HL-60 (cell line): ENCODE data around the gene SLFN12L.

Experiments used
- CTCF ChIP-seq: IDR thresholded peaks from one replicate; pipeline ENCODE4 v1.5.1; 2011; ENCODE audit warnings: low read length, control low read depth, inconsistent platforms; ENCODE audit not compliant: insufficient read depth
- GABPA ChIP-seq: IDR thresholded peaks from 2 replicates; pipeline ENCODE4 v1.6.1; 2012; ENCODE audit warnings: low read depth
- POLR2AphosphoS5 ChIP-seq: IDR thresholded peaks from 2 replicates; pipeline ENCODE4 v1.6.1; 2012; ENCODE audit warnings: low read depth
- TF ChIP-seq, protein P1 (sequence below): IDR thresholded peaks from 2 replicates; pipeline ENCODE4 v1.6.1; 2012; ENCODE audit warnings: low read depth; ENCODE audit not compliant: insufficient replicate concordance

DNA sequence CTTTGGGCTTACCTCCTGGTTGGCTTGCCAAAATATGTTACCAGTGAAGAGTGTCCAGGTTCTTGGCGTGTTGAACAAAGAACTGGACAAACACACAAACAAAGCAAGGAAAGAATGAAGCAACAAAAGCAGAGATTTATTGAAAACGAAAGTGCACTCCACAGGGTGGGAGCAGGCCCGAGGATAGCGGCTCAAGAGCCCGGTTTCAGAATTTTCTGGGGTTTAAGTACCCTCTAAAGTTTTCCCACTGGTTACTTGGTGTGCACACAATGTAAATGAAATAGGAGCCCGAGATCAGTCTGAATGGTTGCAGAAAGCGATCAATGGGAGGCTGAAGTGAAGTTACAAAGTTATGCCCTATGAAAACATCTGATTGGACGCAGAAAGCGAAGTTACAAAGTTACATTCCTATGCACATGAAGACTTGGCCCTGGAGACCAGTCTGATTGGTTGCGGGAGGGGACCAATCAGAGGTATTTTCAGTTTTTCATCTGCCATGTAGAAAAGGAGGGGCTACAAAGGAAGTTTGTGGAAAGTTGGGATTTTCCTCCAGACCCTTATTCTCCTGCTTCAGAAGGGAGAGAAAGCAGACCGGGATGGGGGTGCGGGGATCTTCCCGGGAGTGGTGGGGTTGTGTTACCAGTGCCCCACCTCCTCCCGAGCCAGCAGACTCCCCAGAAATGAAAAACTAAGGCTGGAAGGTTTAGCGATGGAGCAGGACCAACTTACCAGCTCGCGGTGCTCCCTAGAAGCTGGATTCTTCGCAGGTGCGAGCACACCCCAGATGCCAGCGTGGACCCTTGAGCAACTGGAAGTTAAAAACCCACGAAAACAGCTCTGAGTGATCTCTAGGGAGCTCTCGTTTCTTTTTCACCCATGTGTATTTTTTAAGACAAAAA is 105.1 kb downstream of the SLFN12L start, which contains the start of gene SLFN12:
- TF ChIP-seq CTCF (no peak), GABPA (no peak), POLR2AphosphoS5 (no peak)
- TF ChIP-seq, protein P1, sequence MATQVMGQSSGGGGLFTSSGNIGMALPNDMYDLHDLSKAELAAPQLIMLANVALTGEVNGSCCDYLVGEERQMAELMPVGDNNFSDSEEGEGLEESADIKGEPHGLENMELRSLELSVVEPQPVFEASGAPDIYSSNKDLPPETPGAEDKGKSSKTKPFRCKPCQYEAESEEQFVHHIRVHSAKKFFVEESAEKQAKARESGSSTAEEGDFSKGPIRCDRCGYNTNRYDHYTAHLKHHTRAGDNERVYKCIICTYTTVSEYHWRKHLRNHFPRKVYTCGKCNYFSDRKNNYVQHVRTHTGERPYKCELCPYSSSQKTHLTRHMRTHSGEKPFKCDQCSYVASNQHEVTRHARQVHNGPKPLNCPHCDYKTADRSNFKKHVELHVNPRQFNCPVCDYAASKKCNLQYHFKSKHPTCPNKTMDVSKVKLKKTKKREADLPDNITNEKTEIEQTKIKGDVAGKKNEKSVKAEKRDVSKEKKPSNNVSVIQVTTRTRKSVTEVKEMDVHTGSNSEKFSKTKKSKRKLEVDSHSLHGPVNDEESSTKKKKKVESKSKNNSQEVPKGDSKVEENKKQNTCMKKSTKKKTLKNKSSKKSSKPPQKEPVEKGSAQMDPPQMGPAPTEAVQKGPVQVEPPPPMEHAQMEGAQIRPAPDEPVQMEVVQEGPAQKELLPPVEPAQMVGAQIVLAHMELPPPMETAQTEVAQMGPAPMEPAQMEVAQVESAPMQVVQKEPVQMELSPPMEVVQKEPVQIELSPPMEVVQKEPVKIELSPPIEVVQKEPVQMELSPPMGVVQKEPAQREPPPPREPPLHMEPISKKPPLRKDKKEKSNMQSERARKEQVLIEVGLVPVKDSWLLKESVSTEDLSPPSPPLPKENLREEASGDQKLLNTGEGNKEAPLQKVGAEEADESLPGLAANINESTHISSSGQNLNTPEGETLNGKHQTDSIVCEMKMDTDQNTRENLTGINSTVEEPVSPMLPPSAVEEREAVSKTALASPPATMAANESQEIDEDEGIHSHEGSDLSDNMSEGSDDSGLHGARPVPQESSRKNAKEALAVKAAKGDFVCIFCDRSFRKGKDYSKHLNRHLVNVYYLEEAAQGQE, result no peak
